ENCODE measurements around the gene SH3TC1. TPM values are rescaled to one million over a fixed set of nuclear protein-coding genes. Genes with fewer than 3 reads are reported as not detected.

SH3TC1 gene
- total RNA-seq, 1 donor from 2014 or later, result 12.5 TPM

- Mint-ChIP-seq H3K4me3 (ENCODE audit: low read depth) (no peak overlapping the region), H3K4me1 (ENCODE audit: low read depth) (peaks cover 8% of the 10 kb centered on the region), H3K36me3 (ENCODE audit: insufficient read depth) (no peaks in the 10 kb centered on the region), H3K27me3 (peaks cover 2% of the 10 kb centered on the region), H3K27ac (no peak overlapping the region), H3K9me3 (ENCODE audit: low read depth) (no peaks in the 10 kb centered on the region)
- DNase-seq (ENCODE audit: low spot score, unreplicated experiment), result no peak
- TF ChIP-seq, protein P1, sequence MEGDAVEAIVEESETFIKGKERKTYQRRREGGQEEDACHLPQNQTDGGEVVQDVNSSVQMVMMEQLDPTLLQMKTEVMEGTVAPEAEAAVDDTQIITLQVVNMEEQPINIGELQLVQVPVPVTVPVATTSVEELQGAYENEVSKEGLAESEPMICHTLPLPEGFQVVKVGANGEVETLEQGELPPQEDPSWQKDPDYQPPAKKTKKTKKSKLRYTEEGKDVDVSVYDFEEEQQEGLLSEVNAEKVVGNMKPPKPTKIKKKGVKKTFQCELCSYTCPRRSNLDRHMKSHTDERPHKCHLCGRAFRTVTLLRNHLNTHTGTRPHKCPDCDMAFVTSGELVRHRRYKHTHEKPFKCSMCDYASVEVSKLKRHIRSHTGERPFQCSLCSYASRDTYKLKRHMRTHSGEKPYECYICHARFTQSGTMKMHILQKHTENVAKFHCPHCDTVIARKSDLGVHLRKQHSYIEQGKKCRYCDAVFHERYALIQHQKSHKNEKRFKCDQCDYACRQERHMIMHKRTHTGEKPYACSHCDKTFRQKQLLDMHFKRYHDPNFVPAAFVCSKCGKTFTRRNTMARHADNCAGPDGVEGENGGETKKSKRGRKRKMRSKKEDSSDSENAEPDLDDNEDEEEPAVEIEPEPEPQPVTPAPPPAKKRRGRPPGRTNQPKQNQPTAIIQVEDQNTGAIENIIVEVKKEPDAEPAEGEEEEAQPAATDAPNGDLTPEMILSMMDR (IDR thresholded peaks at IDR 0.05; ENCODE audit: unreplicated experiment), result no peak
These were observed 10.2 kb downstream of the SH3TC1 start for GRCh38 chr4:8209181-8209874.

GRCh38 chr4:8210010-8210409 is 10.9 kb downstream of the SH3TC1 start:
- H3K27me3 Mint-ChIP-seq, result peaks cover 2% of the 10 kb centered on the region
- no peak overlapping the region for H3K27ac Mint-ChIP-seq
- H3K9me3 Mint-ChIP-seq (ENCODE audit: low read depth), result no peaks in the 10 kb centered on the region
- peaks cover 11% of the 10 kb centered on the region for H3K4me1 Mint-ChIP-seq (ENCODE audit: low read depth)
- TF ChIP-seq, protein P1 (IDR thresholded peaks at IDR 0.05; ENCODE audit: unreplicated experiment), result no peak
- H3K4me3 Mint-ChIP-seq (ENCODE audit: low read depth), result no peak overlapping the region
- H3K36me3 Mint-ChIP-seq (ENCODE audit: insufficient read depth), result no peaks in the 10 kb centered on the region
- no peak for DNase-seq (ENCODE audit: low spot score, unreplicated experiment)

DNA sequence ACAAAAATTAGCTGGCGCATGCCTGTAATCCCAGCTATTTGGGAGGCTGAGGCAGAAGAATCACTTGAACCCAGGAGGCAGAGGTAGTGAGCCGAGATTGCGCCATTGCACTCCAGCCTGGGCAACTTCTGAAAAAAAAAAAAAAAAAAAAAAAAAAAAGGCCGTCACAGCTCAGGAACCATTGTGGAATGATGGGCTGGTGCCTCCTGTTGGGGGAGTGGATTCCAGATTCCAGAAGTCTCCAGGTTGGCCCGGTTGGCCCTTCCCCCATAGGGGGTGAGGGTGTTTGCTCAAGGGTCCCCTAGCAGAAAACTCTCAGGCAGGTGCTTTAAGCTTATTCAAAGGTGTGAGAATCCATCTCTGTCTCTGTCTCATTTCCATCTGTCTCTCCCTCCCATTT is 11.5 kb downstream of the SH3TC1 start:
- Mint-ChIP-seq H3K4me1 (ENCODE audit: low read depth) (peaks cover 11% of the 10 kb centered on the region), H3K27ac (no peak overlapping the region), H3K9me3 (ENCODE audit: low read depth) (no peaks in the 10 kb centered on the region), H3K4me3 (ENCODE audit: low read depth) (no peak overlapping the region), H3K27me3 (peaks cover 2% of the 10 kb centered on the region), H3K36me3 (ENCODE audit: insufficient read depth) (no peaks in the 10 kb centered on the region)
- TF ChIP-seq, protein P1 (IDR thresholded peaks at IDR 0.05; ENCODE audit: unreplicated experiment), result no peak
- DNase-seq (ENCODE audit: low spot score, unreplicated experiment), result no peak

- Mint-ChIP-seq H3K9me3 (ENCODE audit: low read depth) (no peaks in the 10 kb centered on the region), H3K4me3 (ENCODE audit: low read depth) (no peak overlapping the region), H3K4me1 (ENCODE audit: low read depth) (peaks cover 11% of the 10 kb centered on the region), H3K36me3 (ENCODE audit: insufficient read depth) (no peaks in the 10 kb centered on the region), H3K27me3 (peaks cover 2% of the 10 kb centered on the region), H3K27ac (no peak overlapping the region)
- TF ChIP-seq, protein P1 (IDR thresholded peaks at IDR 0.05; ENCODE audit: unreplicated experiment), result no peak
- no peak for DNase-seq (ENCODE audit: low spot score, unreplicated experiment)
These were observed 12.2 kb downstream of the SH3TC1 start for GRCh38 chr4:8211251-8211650.

DNA sequence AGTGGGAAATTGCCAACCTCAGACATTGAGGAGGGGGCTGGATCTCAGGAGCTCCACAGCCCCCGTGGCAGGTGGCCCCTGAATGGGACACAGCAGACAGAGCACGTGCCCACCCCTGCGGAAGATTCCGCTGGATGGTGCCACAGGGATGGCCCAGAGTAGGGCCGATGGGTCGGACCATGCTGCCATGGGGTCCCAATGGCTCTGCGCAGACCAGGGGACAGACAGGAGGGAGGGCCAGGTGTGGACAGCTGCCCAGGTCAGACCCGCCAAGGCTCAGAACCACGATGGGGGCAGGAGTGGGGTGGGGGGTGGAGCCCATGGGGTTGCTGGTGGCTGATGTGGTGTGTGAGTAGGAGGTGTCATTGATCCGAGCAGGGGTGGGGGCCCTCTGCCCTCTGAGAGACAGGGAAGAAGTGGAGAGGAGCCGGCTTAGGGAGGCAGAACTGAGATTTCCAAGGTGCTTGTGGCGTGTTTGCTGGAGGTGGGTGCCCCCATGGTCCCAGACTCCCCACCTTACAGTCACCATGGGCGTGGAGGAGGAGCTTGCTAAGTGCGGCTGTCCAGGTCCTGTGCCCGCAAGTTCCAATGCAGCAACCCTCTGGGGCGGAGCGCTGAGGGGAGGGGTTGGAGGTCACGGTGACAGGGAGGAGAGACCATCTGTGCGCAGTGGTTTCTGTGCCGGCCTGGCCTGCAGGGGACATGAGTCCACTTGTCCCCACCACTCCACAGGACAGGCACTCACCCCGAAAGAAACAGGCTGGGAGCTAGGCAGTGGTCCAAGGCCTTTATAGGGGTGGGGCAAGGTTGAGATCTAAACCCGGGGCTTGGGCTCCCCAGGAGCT is 12.9 kb downstream of the SH3TC1 start:
- Mint-ChIP-seq H3K36me3 (ENCODE audit: insufficient read depth) (no peaks in the 10 kb centered on the region), H3K4me3 (ENCODE audit: low read depth) (no peak overlapping the region), H3K27ac (no peak overlapping the region), H3K9me3 (ENCODE audit: low read depth) (no peaks in the 10 kb centered on the region), H3K27me3 (peaks cover 2% of the 10 kb centered on the region), H3K4me1 (ENCODE audit: low read depth) (peaks cover 11% of the 10 kb centered on the region)
- no peak for DNase-seq (ENCODE audit: low spot score, unreplicated experiment)
- TF ChIP-seq, protein P1 (IDR thresholded peaks at IDR 0.05; ENCODE audit: unreplicated experiment), result no peak
